Astrocyte (in vitro differentiated cells and primary cell): ENCODE results near the gene C5orf15.

Source experiments
- CTCF ChIP-seq: IDR thresholded peaks from 2 replicates; pipeline ENCODE4 v1.5.1; 2011; ENCODE audit warnings: low read depth, mild to moderate bottlenecking, inconsistent platforms, low read length, moderate library complexity; ENCODE audit not compliant: insufficient read depth
- EZH2 ChIP-seq: IDR thresholded peaks from 2 replicates; pipeline ENCODE4 v1.6.1; 2012; ENCODE audit warnings: mild to moderate bottlenecking, low read length, inconsistent platforms; ENCODE audit not compliant: insufficient read depth

GRCh38 chr5:133990396-133990795 is 22.0 kb upstream of the C5orf15 start:
- TF ChIP-seq CTCF (no peak), EZH2 (no peak)
